Stimulated activated naive CD4-positive, alpha-beta T cell (primary cell): ENCODE data around the gene AP2S1.
"Not testable (repeated sequence)": the region's sequence is repeated elsewhere in the genome, so short reads cannot be mapped to it uniquely, and the experiment has no call there.

Source experiments
- DNase-seq, 6 experiments: peaks; one replicate each; lab custom pipeline; 2025; lab: John Stamatoyannopoulos, UW

The AP2S1 gene

GRCh38 chr19:46867170-46867569 lies 16.5 kb upstream of the AP2S1 start:
- DNase-seq, result no peak

DNA sequence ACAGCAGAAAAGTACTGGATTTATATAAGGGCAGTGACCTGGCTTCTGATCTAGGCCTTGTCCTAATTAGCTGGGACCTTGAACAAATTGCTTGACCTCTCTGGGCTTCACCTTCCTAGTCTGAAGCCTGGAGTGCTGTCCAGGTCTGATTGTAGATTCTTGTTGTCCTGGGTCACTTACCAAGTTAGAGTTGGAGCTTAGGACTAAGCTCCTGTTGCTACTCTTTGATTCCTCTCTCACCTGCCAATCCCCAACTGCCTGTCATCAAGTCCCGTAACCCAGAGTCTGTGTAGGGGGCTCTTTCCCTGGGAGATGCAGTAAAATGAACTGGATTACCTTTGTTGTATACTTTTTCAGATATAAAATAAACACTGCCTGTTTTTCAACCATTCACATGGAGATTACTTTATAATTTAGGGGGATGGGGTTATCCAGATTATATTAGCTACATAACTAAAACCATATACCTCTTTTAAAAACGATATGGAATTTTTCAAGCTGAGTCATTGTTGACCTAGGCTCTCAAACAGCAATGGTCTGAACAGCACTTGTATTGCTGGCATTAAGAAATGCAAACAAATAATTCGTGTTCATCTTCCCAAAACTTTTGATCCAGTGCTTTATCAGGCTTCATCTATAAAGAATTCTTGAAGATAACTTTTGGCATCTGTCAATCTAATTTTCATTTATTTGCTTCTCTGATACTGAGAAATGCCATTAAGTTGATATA lies 15.9 kb upstream of the AP2S1 start:
- DNase-seq, result no peak

- DNase-seq, result no peak
Observed at GRCh38 chr19:46863818-46864629, 13.4 kb upstream of the AP2S1 start.

DNA sequence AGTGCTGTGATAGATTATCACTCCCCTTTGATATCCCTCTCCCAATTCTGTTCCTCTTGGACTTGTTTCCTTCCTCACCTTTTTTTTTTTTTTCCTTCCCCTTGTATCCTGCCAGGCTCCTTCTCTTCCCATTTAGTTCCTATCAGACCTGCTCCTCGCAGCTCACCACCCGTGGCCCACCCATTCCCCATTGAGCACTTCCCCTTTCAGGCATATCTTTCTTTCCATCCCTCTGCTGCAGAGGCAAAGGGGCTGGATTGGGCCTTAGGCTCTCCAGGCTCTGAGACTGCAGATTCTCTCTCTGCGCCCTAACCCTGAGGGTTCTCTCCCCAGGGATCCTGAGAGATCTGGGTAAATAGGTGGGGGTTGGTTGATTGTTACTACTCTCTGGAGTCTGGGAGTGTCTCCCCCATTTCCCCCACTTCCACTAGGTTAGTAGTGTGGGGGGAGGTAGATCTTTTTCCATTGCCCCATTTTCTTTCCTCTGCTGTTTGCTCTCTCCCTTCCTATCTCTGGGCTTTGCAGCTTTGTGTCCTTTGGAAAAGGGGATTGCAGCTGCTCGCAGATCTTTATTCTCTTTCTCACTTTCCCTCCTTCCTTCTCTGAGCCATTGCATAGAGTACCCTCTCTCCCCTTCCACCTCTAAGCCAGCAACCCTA lies 12.5 kb upstream of the AP2S1 start:
- DNase-seq, result no peak

- DNase-seq, result no peak
Observed at GRCh38 chr19:46862503-46862834, 11.8 kb upstream of the AP2S1 start.

DNA sequence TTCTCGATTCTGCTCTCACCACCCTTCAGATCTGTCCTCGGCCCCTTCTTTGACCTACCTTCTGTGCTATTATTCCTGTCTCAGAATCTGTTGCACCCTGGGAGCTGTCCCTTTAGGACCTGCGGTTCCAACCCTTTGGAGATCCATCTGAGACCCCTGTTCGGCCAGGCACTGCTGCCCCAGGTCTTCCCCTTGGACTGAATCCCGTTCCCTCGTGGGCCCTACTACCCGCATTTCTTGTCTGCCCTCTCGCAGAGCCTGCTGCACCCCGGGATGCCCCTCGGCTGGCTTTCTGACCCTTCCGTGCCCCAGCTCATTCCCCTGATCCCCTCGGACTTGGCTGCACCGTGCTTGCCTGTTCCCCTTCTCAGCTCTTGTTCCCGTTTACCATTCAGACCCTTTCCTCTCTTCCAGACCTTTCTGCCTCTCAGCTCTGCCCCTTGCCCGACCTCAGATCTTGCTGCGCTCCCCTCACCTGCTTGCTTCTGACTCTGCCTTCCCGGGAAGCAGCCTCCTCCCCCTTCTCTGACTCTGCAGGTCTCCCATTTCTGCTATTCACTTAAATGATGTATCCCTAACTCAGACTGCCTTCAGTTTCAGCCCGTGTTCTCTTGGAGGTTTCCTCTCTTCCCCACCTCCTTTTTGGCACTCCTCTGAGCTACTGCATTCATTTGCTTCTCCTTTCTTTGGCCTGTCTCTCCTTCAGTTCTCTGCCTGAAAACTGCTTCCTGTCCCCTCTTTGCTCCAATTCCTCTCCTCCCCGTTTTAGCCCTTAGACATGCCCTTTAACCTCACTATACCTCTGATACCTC lies 11.3 kb upstream of the AP2S1 start:
- peak in 1 of 6 experiments; percentile 16 for DNase-seq

- peak in 3 of 6 experiments; percentile 20 to 84 (median 54) for DNase-seq
Observed at GRCh38 chr19:46860846-46861690, 10.4 kb upstream of the AP2S1 start, which contains the start of gene ARHGAP35. ARHGAP35 (plus strand) TSS chr19:46860997; CDS start chr19:46918676, 57,679 bp downstream.

- peak; percentile 89 to 98 (median 94) for DNase-seq
Observed at GRCh38 chr19:46860125-46860845, 9.6 kb upstream of the AP2S1 start.

- no peak for DNase-seq
Observed at GRCh38 chr19:46859637-46860124, 9.0 kb upstream of the AP2S1 start.

GRCh38 chr19:46856062-46857022 lies 5.7 kb upstream of the AP2S1 start:
- peak; percentile 82 to 89 (median 87) for DNase-seq

DNA sequence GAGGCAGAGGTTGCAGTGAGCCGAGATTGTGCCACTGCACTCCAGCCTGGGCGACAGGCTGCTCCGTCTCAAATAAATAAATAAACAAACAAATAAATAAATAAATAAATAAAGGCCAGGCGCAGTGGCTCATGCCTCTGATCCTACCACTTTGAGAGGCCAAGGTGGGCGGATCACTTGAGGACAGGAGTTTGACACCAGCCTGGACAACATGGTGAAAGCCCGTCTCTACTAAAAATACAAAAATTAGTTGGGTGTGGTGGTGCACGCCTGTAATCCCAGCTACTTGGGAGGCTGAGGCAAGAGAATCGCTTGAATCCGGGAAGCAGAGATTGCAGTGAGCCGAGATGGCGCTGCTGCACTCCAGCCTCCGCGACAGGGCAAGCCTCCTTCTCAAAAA lies 4.1 kb upstream of the AP2S1 start:
- not testable (repeated sequence) for DNase-seq

DNA sequence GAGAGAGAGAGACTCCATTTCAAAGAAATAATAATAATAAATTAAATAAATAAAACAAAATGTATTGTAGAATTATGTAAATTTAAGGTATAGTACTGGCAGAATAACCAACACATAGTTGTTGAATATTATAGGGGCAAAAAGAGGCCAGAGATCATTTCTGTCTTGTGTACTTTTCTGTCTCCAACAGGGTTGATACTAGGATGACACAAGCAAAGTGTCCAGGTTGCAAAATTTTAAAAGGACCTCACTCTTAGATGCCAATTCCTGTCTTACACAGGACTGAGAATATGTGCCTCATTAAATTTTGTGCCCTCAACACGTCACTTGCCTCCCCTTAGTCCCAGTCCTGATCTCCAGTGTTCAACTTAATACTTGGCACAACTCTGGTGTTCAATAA lies 2.2 kb upstream of the AP2S1 start:
- DNase-seq, result no peak

DNA sequence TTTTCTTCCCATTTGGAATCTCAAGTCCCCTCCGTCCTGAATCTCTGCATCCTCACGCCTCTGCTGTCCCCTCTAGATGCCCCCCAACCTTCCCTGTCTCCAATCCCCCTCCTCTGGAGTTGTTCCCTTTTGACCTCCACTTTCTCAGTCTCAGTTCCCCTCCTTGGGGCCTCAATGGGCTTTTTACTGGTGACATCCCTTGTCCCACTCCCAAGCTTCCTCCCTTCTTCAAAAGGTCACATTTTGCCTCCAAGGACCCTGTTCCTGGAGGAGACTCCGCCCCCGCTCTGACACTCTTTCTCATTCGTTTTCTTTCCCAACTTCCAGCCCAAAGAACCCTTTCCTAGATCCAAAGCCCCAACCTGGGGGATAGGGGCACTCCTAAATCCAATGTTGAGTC lies 1.0 kb downstream of the AP2S1 start:
- no peak for DNase-seq

- no peak for DNase-seq
Observed at GRCh38 chr19:46848389-46848788, 2.3 kb downstream of the AP2S1 start.

DNA sequence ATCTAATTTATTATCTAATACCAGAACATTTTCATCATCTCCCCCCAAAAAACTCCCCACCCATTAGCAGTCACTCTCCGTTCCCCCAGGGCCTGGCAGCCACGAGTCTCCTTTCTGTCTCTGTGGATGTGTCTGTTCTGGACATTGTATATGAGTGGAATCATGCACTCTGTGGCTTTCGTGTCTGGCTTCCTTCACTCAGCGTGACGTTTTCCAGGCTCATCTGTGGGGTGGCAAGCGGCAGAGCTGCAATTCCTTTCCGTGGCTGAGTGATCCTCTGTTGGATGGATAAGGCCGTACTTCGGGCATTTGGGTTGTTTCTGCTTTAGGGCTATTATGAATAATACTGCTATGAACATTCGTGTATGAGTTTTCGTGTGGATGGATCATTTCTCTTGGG lies 3.1 kb downstream of the AP2S1 start:
- no peak for DNase-seq

DNA sequence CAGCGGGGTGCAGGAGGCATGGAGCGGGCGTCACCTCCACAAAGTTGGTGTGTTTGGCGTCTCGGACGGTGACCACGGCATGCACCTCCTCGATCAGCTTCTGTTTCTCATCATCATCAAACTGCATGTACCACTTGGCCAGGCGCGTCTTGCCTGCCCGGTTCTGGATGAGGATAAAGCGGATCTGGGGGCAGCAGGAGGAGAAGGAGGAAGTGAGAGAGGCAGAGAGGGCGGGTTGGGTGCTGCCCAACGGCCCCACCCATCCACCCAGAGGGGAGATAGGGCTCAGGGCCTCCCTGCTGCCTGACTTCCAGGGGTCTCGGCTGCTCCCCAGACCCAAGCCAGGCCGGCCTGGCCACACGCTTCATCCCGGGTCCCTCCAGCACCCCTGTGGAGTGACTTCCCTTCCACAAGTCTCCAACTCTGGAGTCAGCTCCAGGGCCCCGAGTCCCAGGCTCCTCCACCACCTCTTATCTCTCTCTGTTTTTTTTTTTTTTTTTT lies 4.6 kb downstream of the AP2S1 start:
- no peak for DNase-seq

- DNase-seq, result no peak
Observed at GRCh38 chr19:46844067-46844489, 6.6 kb downstream of the AP2S1 start.

DNA sequence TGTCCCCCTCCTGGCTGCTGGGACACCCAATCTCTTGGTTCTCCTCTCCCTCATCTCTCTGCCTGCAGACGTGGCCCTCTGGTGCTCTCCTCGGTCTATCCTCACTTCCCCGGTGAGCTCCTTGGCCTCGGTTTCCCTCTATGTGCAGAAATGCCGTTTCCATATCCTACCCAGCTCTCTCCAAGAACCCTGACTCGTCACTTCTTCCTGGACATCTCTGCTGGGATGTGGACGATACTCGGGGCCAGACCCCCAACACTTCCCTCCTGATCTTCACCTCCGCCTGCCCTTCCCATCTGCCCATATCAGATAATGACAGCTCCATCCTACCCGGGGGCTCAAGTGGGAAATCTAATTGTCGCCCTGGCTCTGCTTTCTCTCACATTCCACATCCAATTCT lies 7.9 kb downstream of the AP2S1 start:
- DNase-seq, result no peak
